HCT116 (cell line): ENCODE results near the gene ANO8. TPM values are rescaled to one million over a fixed set of nuclear protein-coding genes. Genes with fewer than 3 reads are reported as not detected.

Experiments used
- ATAC-seq: fragments of 200-7000 bp; cut with Tn5 transposase; 2 replicates; pipeline ENCODE4 v1.9.1; 2020; ENCODE audit warnings: mild to moderate bottlenecking, moderate library complexity
- BruUV-seq: library from RNA; stranded (reverse); fragments of 400-500 nt; replicated peaks from 2 replicates; lab custom pipeline; 2021; lab: Mats Ljungman, UMichigan
- CTCF ChIA-PET: fragments of 300-600 bp; sonication (Branson Sonifier 250); formaldehyde crosslinking; loops from one replicate; lab custom pipeline; 2021; ENCODE audit warnings: antibody characterized with exemption; lab: Charles Lee
- POLR2A ChIA-PET: fragments of 300-600, 350-600 bp; sonication (Branson Sonifier 250); formaldehyde crosslinking; loops from one replicate; lab custom pipeline; 2021; ENCODE audit warnings: antibody characterized with exemption; lab: Charles Lee
- RAD21 ChIA-PET, 2 experiments: fragments of 300-600 bp; sonication (Branson Sonifier 250); formaldehyde crosslinking; loops; one replicate each; lab custom pipeline; 2023; ENCODE audit warnings: low total read pairs in 2 of 2; ENCODE audit not compliant: uncharacterized antibody in 2 of 2, unreplicated experiment in 2 of 2, low non-redundant PET in 1 of 2; lab: Charles Lee
- DNase-seq: peaks from one replicate; pipeline ENCODE4 v3.0.0-alpha.2; 2010; ENCODE audit warnings: low read depth, low spot score
- H2AFZ ChIP-seq: fragments of 200-600 bp; shearing (Covaris generic), sonication (generic); 2 replicates; pipeline ENCODE4 v1.6.1; 2017; ENCODE audit warnings: low read depth, mixed run types, mixed read lengths, antibody characterized with exemption, low read length; ENCODE audit not compliant: poor library complexity, severe bottlenecking
- H3K27ac ChIP-seq: 2 replicates; pipeline ENCODE4 v1.5.1; 2012; ENCODE audit warnings: low read depth, low read length
- H3K27me3 ChIP-seq: fragments of 200-600 bp; sonication (generic); 2 replicates; pipeline ENCODE4 v1.6.1; 2016; ENCODE audit warnings: mixed run types, low read length, mixed read lengths; ENCODE audit not compliant: insufficient read depth
- H3K36me3 ChIP-seq, 2 experiments: fragments of 200-500 bp in 1 of 2; fragments of 200-600 bp in 1 of 2; sonication (Bioruptor generic) in 1 of 2; sonication (generic) in 1 of 2; 2 replicates each; pipeline versions ENCODE4 v1.5.1 to v1.6.1; 2014 to 2016; ENCODE audit warnings: low read length in 2 of 2, inconsistent platforms in 1 of 2, mixed read lengths in 1 of 2, mixed run types in 1 of 2; ENCODE audit not compliant: insufficient read depth in 2 of 2, control insufficient read depth in 1 of 2
- H3K4me1 ChIP-seq, 2 experiments: fragments of 200-600 bp in 1 of 2; sonication (generic) in 1 of 2; 2 replicates each; pipeline versions ENCODE4 v1.5.1 to v1.6.1; 2012 to 2017; ENCODE audit warnings: low read length in 2 of 2, inconsistent platforms in 1 of 2, mild to moderate bottlenecking in 1 of 2, mixed read lengths in 1 of 2, mixed run types in 1 of 2, moderate library complexity in 1 of 2; ENCODE audit not compliant: insufficient read depth in 2 of 2, control insufficient read depth in 1 of 2
- H3K4me2 ChIP-seq: fragments of 200-600 bp; sonication (generic); 2 replicates; pipeline ENCODE4 v1.6.1; 2017; ENCODE audit warnings: mixed run types, low read length, mixed read lengths
- H3K4me3 ChIP-seq, 2 experiments: fragments of 200-600 bp in 1 of 2; sonication (generic) in 1 of 2; replicated peaks in 1 of 2; 2 replicates each; pipeline ENCODE4 v1.5.1; 2011 to 2016; ENCODE audit warnings: low read length in 2 of 2, control low read depth in 1 of 2, low read depth in 1 of 2, mild to moderate bottlenecking in 1 of 2, mixed read lengths in 1 of 2, mixed run types in 1 of 2
- H3K79me2 ChIP-seq: fragments of 200-600 bp; sonication (generic); 2 replicates; pipeline ENCODE4 v1.6.1; 2017; ENCODE audit warnings: mild to moderate bottlenecking, mixed run types, low read length, moderate library complexity, mixed read lengths; ENCODE audit not compliant: insufficient read depth
- H3K9ac ChIP-seq: fragments of 200-600 bp; sonication (generic); 2 replicates; pipeline ENCODE4 v1.6.1; 2016; ENCODE audit warnings: low read length, mixed read lengths
- H3K9me2 ChIP-seq: fragments of 200-600 bp; sonication (generic), shearing (Covaris generic); 2 replicates; pipeline ENCODE4 v1.6.1; 2017; ENCODE audit warnings: mixed run types, mild to moderate bottlenecking, moderate library complexity; ENCODE audit not compliant: insufficient read depth
- H3K9me3 ChIP-seq, 2 experiments: fragments of 200-500 bp in 1 of 2; fragments of 200-600 bp in 1 of 2; sonication (Bioruptor generic) in 1 of 2; sonication (generic) in 1 of 2; 2 replicates each; pipeline ENCODE4 v1.6.1; 2014 to 2017; ENCODE audit warnings: low read length in 2 of 2, mixed read lengths in 2 of 2, inconsistent platforms in 1 of 2, low read depth in 1 of 2, mild to moderate bottlenecking in 1 of 2, mixed run types in 1 of 2, moderate library complexity in 1 of 2; ENCODE audit not compliant: control insufficient read depth in 1 of 2, insufficient read depth in 1 of 2
- H4K20me1 ChIP-seq: fragments of 200-600 bp; sonication (generic), shearing (Covaris generic); 2 replicates; pipeline ENCODE4 v1.6.1; 2017; ENCODE audit warnings: mixed run types, mild to moderate bottlenecking, moderate library complexity; ENCODE audit not compliant: insufficient read depth
- ATF3 ChIP-seq: IDR thresholded peaks from 2 replicates; pipeline ENCODE4 v1.6.1; 2012
- CBX3 ChIP-seq: IDR thresholded peaks from 2 replicates; pipeline ENCODE4 v1.6.1; 2012; ENCODE audit warnings: low read depth
- CEBPB ChIP-seq: IDR thresholded peaks from 2 replicates; pipeline ENCODE4 v1.6.1; 2012; ENCODE audit warnings: low read depth
- EGR1 ChIP-seq: IDR thresholded peaks from 2 replicates; pipeline ENCODE4 v1.6.1; 2012; ENCODE audit warnings: low read depth
- ELF1 ChIP-seq: IDR thresholded peaks from 2 replicates; pipeline ENCODE4 v1.6.1; 2012; ENCODE audit warnings: low read depth, borderline replicate concordance
- EZH2 ChIP-seq: fragments of 200-600 bp; sonication (generic); IDR thresholded peaks from 2 replicates; pipeline ENCODE4 v1.6.1; 2017; ENCODE audit warnings: antibody characterized with exemption, mixed run types
- FOSL1 ChIP-seq: IDR thresholded peaks from 2 replicates; pipeline ENCODE4 v1.6.1; 2012; ENCODE audit warnings: low read depth
- SP1 ChIP-seq: IDR thresholded peaks from 2 replicates; pipeline ENCODE4 v1.6.1; 2012; ENCODE audit warnings: low read depth
- SRF ChIP-seq: IDR thresholded peaks from 2 replicates; pipeline ENCODE4 v1.6.1; 2012; ENCODE audit warnings: low read depth
- TCF7L2 ChIP-seq: IDR thresholded peaks from 2 replicates; pipeline ENCODE4 v1.7.0; 2011; ENCODE audit warnings: borderline replicate concordance, inconsistent platforms; ENCODE audit not compliant: insufficient read depth, insufficient read length; ENCODE audit errors: extremely low read depth
- ZNF274 ChIP-seq: fragments of 200-500 bp; sonication (Bioruptor generic); IDR thresholded peaks from 2 replicates; pipeline ENCODE4 v1.6.1; 2014; ENCODE audit warnings: mild to moderate bottlenecking, low read depth, low read length, inconsistent platforms
- intact Hi-C: fragments of 100-400 bp; cut with micrococcal nuclease; formaldehyde crosslinking; loops from 2 replicates; pipeline ENCODE4 v1.10.0; 2022
- total RNA-seq: library from RNA; stranded (reverse); gene quantifications from one replicate; pipeline ENCODE4 v1.2.1, GENCODE V29; 2021; ENCODE audit not compliant: unreplicated experiment
- TF ChIP-seq, protein P1 (sequence below): IDR thresholded peaks from 2 replicates; pipeline ENCODE4 v1.6.1; 2011; ENCODE audit warnings: mild to moderate bottlenecking, low read length, moderate library complexity; ENCODE audit not compliant: insufficient replicate concordance; ENCODE audit errors: extremely low read depth

ANO8 gene
- total RNA-seq, 1 experiment from 2014 or later = 22.9 TPM

GRCh38 chr19:17314007-17314593 is 20.6 kb downstream of the ANO8 start:
- no TSS peak for BruUV-seq
- TF ChIP-seq, protein P1, sequence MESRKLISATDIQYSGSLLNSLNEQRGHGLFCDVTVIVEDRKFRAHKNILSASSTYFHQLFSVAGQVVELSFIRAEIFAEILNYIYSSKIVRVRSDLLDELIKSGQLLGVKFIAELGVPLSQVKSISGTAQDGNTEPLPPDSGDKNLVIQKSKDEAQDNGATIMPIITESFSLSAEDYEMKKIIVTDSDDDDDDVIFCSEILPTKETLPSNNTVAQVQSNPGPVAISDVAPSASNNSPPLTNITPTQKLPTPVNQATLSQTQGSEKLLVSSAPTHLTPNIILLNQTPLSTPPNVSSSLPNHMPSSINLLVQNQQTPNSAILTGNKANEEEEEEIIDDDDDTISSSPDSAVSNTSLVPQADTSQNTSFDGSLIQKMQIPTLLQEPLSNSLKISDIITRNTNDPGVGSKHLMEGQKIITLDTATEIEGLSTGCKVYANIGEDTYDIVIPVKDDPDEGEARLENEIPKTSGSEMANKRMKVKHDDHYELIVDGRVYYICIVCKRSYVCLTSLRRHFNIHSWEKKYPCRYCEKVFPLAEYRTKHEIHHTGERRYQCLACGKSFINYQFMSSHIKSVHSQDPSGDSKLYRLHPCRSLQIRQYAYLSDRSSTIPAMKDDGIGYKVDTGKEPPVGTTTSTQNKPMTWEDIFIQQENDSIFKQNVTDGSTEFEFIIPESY = no peak
- no peak for TF ChIP-seq TCF7L2
- TF ChIP-seq SRF = no peak
- no peak for TF ChIP-seq FOSL1
- no peak for TF ChIP-seq CBX3
- TF ChIP-seq EGR1 = no peak
- no peak for TF ChIP-seq ELF1
- no peak for TF ChIP-seq ATF3
- no peak for TF ChIP-seq EZH2
- TF ChIP-seq ZNF274 = no peak
- TF ChIP-seq SP1 = no peak
- no peak for TF ChIP-seq CEBPB
- H3K4me2 ChIP-seq = no peak overlapping the region
- no peak overlapping the region for H3K4me3 ChIP-seq
- no peak overlapping the region for H3K9ac ChIP-seq
- H3K27ac ChIP-seq = peak overlapping the region; percentile 24; the same call in 1 of the 2 replicates
- no peaks in the 10 kb centered on the region for H3K27me3 ChIP-seq
- intact Hi-C loops = no loop called here
- peaks cover 37 to 51% of the 10 kb centered on the region in 2 experiments for H3K4me1 ChIP-seq
- H3K9me3 ChIP-seq = no peaks in the 10 kb centered on the region
- H4K20me1 ChIP-seq = no peaks in the 10 kb centered on the region
- no peaks in the 10 kb centered on the region for H3K9me2 ChIP-seq
- ATAC-seq (no peak), DNase-seq (no peak)
- peaks cover 8 to 19% of the 10 kb centered on the region in 2 experiments for H3K36me3 ChIP-seq
- ChIA-PET RAD21 (no interaction called here), POLR2A (no interaction called here), CTCF (no interaction called here)
- H3K79me2 ChIP-seq = peaks cover 47% of the 10 kb centered on the region
- no peak overlapping the region for H2AFZ ChIP-seq
